ENCODE data around the gene HSPA5.

Gene HSPA5

GRCh38 chr9:125277411-125277810, 36.3 kb upstream of the HSPA5 start:
- H3K9ac ChIP-seq (ENCODE audit: low read length), result no peak overlapping the region
- peaks cover 94% of the 10 kb centered on the region for H3K79me2 ChIP-seq (ENCODE audit: low read length)
- H3K27ac ChIP-seq (ENCODE audit: low read length), result no peak overlapping the region
- H3K36me3 ChIP-seq (replicated peaks; ENCODE audit: low read depth, low read length), result no peaks in the 10 kb centered on the region
- TF ChIP-seq CTCF (IDR thresholded peaks at IDR 0.05; ENCODE audit: low read depth, low read length), result no peak
- TF ChIP-seq EZH2phosphoT487 (IDR thresholded peaks at IDR 0.05; ENCODE audit: low read depth), result no peak
- no peak overlapping the region for H3K4me3 ChIP-seq (ENCODE audit: low read length)
- peaks cover 25% of the 10 kb centered on the region for H4K20me1 ChIP-seq (ENCODE audit: insufficient read depth, low read length)
- no peak overlapping the region for H3K4me2 ChIP-seq (ENCODE audit: low read length)
- H3K4me1 ChIP-seq (ENCODE audit: low read length), result no peaks in the 10 kb centered on the region
- H3K9me3 ChIP-seq (ENCODE audit: insufficient read depth, low read length), result no peaks in the 10 kb centered on the region
- H3K27me3 ChIP-seq (ENCODE audit: low read depth, low read length), result no peaks in the 10 kb centered on the region
- no peak overlapping the region for H2AFZ ChIP-seq (ENCODE audit: low read depth, low read length)

GRCh38 chr9:125276771-125277170, 35.6 kb upstream of the HSPA5 start:
- TF ChIP-seq CTCF (IDR thresholded peaks at IDR 0.05; ENCODE audit: low read depth, low read length) (no peak), EZH2phosphoT487 (IDR thresholded peaks at IDR 0.05; ENCODE audit: low read depth) (no peak)
- H3K79me2 ChIP-seq (ENCODE audit: low read length), result peaks cover 97% of the 10 kb centered on the region
- no peak overlapping the region for H3K9ac ChIP-seq (ENCODE audit: low read length)
- no peaks in the 10 kb centered on the region for H3K36me3 ChIP-seq (replicated peaks; ENCODE audit: low read depth, low read length)
- H3K4me3 ChIP-seq (ENCODE audit: low read length), result no peak overlapping the region
- no peak overlapping the region for H3K4me2 ChIP-seq (ENCODE audit: low read length)
- H2AFZ ChIP-seq (ENCODE audit: low read depth, low read length), result no peak overlapping the region
- no peaks in the 10 kb centered on the region for H3K27me3 ChIP-seq (ENCODE audit: low read depth, low read length)
- no peaks in the 10 kb centered on the region for H3K9me3 ChIP-seq (ENCODE audit: insufficient read depth, low read length)
- H4K20me1 ChIP-seq (ENCODE audit: insufficient read depth, low read length), result peaks cover 25% of the 10 kb centered on the region
- no peaks in the 10 kb centered on the region for H3K4me1 ChIP-seq (ENCODE audit: low read length)
- no peak overlapping the region for H3K27ac ChIP-seq (ENCODE audit: low read length)

GRCh38 chr9:125272697-125273096, 31.6 kb upstream of the HSPA5 start:
- TF ChIP-seq CTCF (IDR thresholded peaks at IDR 0.05; ENCODE audit: low read depth, low read length), result no peak
- TF ChIP-seq EZH2phosphoT487 (IDR thresholded peaks at IDR 0.05; ENCODE audit: low read depth), result no peak
- Histone ChIP-seq H2AFZ (ENCODE audit: low read depth, low read length) (no peak overlapping the region), H3K4me1 (ENCODE audit: low read length) (no peaks in the 10 kb centered on the region), H3K9me3 (ENCODE audit: insufficient read depth, low read length) (no peaks in the 10 kb centered on the region), H3K36me3 (replicated peaks; ENCODE audit: low read depth, low read length) (peaks cover 8% of the 10 kb centered on the region), H3K4me3 (ENCODE audit: low read length) (no peak overlapping the region), H4K20me1 (ENCODE audit: insufficient read depth, low read length) (peaks cover 27% of the 10 kb centered on the region), H3K27ac (ENCODE audit: low read length) (no peak overlapping the region), H3K9ac (ENCODE audit: low read length) (no peak overlapping the region), H3K79me2 (ENCODE audit: low read length) (peaks cover 91% of the 10 kb centered on the region), H3K27me3 (ENCODE audit: low read depth, low read length) (no peaks in the 10 kb centered on the region), H3K4me2 (ENCODE audit: low read length) (no peak overlapping the region)

- Histone ChIP-seq H2AFZ (ENCODE audit: low read depth, low read length) (no peak overlapping the region), H3K79me2 (ENCODE audit: low read length) (peaks cover 88% of the 10 kb centered on the region), H3K36me3 (replicated peaks; ENCODE audit: low read depth, low read length) (peaks cover 12% of the 10 kb centered on the region), H3K4me1 (ENCODE audit: low read length) (no peaks in the 10 kb centered on the region), H3K9me3 (ENCODE audit: insufficient read depth, low read length) (no peaks in the 10 kb centered on the region), H3K9ac (ENCODE audit: low read length) (no peak overlapping the region), H3K4me3 (ENCODE audit: low read length) (no peak overlapping the region), H3K4me2 (ENCODE audit: low read length) (no peak overlapping the region), H3K27me3 (ENCODE audit: low read depth, low read length) (no peaks in the 10 kb centered on the region), H3K27ac (ENCODE audit: low read length) (no peak overlapping the region), H4K20me1 (ENCODE audit: insufficient read depth, low read length) (peaks cover 25% of the 10 kb centered on the region)
- TF ChIP-seq EZH2phosphoT487 (IDR thresholded peaks at IDR 0.05; ENCODE audit: low read depth) (no peak), CTCF (IDR thresholded peaks at IDR 0.05; ENCODE audit: low read depth, low read length) (no peak)
Observed at GRCh38 chr9:125271081-125271480, 29.9 kb upstream of the HSPA5 start.

Measured in OCI-LY3 (cell line).